ENCODE measurements around the gene WDR70. TPM values are rescaled to one million over a fixed set of nuclear protein-coding genes. Genes with fewer than 3 reads are reported as not detected.

The WDR70 gene
- total RNA-seq, 2 experiments from 2014 or later = 24.5 to 34.6 TPM

GRCh38 chr5:37799865-37800421, 420.8 kb downstream of the WDR70 start:
- Histone ChIP-seq H3K4me3 (ENCODE audit: low read length) (no peak overlapping the region), H3K27ac (ENCODE audit: low read depth in 1 of 2, low read length in 2 of 2) (no peak overlapping the region), H3K27me3 (ENCODE audit: control insufficient read depth in 1 of 2, insufficient read depth in 2 of 2, low read length in 2 of 2) (peaks cover 0 to 4% of the 10 kb centered on the region in 2 experiments), H3K36me3 (ENCODE audit: insufficient read depth, low read length) (no peaks in the 10 kb centered on the region), H3K9me3 (ENCODE audit: control insufficient read depth in 1 of 2, insufficient read depth in 1 of 2, low read length in 2 of 2) (peaks cover 0 to 3% of the 10 kb centered on the region in 2 experiments), H3K4me1 (ENCODE audit: insufficient read depth, low read length) (no peaks in the 10 kb centered on the region)
- ChIA-PET CTCF (no interaction called here), POLR2A (no interaction called here)
- Mint-ChIP-seq H3K36me3 (ENCODE audit: low read depth) (no peaks in the 10 kb centered on the region), H3K27ac (no peak overlapping the region), H3K4me1 (ENCODE audit: low read depth) (no peaks in the 10 kb centered on the region), H3K27me3 (peaks cover 5% of the 10 kb centered on the region), H3K4me3 (no peak overlapping the region), H3K9me3 (peaks cover 3% of the 10 kb centered on the region)
- DNase-seq (no peak), ATAC-seq (ENCODE audit: poor library complexity) (no peak)
- intact Hi-C loops (cut with DNase I, micrococcal nuclease) = no loop called here
- TF ChIP-seq CTCF (IDR thresholded peaks at IDR 0.05) = no peak

GRCh38 chr5:37801521-37801920, 422.4 kb downstream of the WDR70 start:
- no peak overlapping the region for H3K27ac ChIP-seq (ENCODE audit: low read depth in 1 of 2, low read length in 2 of 2)
- H3K36me3 ChIP-seq (ENCODE audit: insufficient read depth, low read length) = no peaks in the 10 kb centered on the region
- H3K4me1 Mint-ChIP-seq (ENCODE audit: low read depth) = no peaks in the 10 kb centered on the region
- no peaks in the 10 kb centered on the region for H3K36me3 Mint-ChIP-seq (ENCODE audit: low read depth)
- intact Hi-C loops (cut with DNase I, micrococcal nuclease) = no loop called here
- peaks cover 0 to 4% of the 10 kb centered on the region in 2 experiments for H3K27me3 ChIP-seq (ENCODE audit: control insufficient read depth in 1 of 2, insufficient read depth in 2 of 2, low read length in 2 of 2)
- ChIA-PET CTCF (no interaction called here), POLR2A (no interaction called here)
- H3K4me3 Mint-ChIP-seq = no peak overlapping the region
- peaks cover 0 to 6% of the 10 kb centered on the region in 2 experiments for H3K9me3 ChIP-seq (ENCODE audit: control insufficient read depth in 1 of 2, insufficient read depth in 1 of 2, low read length in 2 of 2)
- peaks cover 2% of the 10 kb centered on the region for H3K9me3 Mint-ChIP-seq
- TF ChIP-seq CTCF (IDR thresholded peaks at IDR 0.05) = no peak
- no peak overlapping the region for H3K4me3 ChIP-seq (ENCODE audit: low read length)
- H3K27me3 Mint-ChIP-seq = peaks cover 5% of the 10 kb centered on the region
- DNase-seq = no peak
- no peaks in the 10 kb centered on the region for H3K4me1 ChIP-seq (ENCODE audit: insufficient read depth, low read length)
- H3K27ac Mint-ChIP-seq = no peak overlapping the region
- no peak for ATAC-seq (ENCODE audit: poor library complexity)

Other genes starting within 250 kb of the WDR70 start
- gene CPLANE1, start 129.9 kb upstream of the WDR70 start, total RNA-seq = 1 to 10 TPM; 4.9 to 5.7 TPM
- 10 to 100 TPM; 21.6 to 26.0 TPM for gene NUP155, start 8.2 kb upstream of the WDR70 start, total RNA-seq